ENCODE measurements around the gene RNF19B.
"Not testable (repeated sequence)": the region's sequence is repeated elsewhere in the genome, so short reads cannot be mapped to it uniquely, and the experiment has no call there.

RNF19B gene

GRCh38 chr1:32931760-32932159, 32.8 kb downstream of the RNF19B start:
- no peak for DNase-seq (ENCODE audit: low read depth in 2 of 2)

- no peak for DNase-seq (ENCODE audit: low read depth in 2 of 2)
Observed at GRCh38 chr1:32929366-32929765, 35.2 kb downstream of the RNF19B start.

- DNase-seq (ENCODE audit: low read depth in 2 of 2): no peak
Observed at GRCh38 chr1:32928715-32929114, 35.9 kb downstream of the RNF19B start.

GRCh38 chr1:32928285-32928684, 36.3 kb downstream of the RNF19B start:
- DNase-seq (ENCODE audit: low read depth in 2 of 2): no peak

- DNase-seq (ENCODE audit: low read depth in 2 of 2): no peak
Observed at GRCh38 chr1:32927441-32927840, 37.2 kb downstream of the RNF19B start.

GRCh38 chr1:32926562-32926961, 38.0 kb downstream of the RNF19B start:
- no peak for DNase-seq (ENCODE audit: low read depth in 2 of 2)

- no peak for DNase-seq (ENCODE audit: low read depth in 2 of 2)
Observed at GRCh38 chr1:32925403-32926162, 39.0 kb downstream of the RNF19B start.

- DNase-seq (ENCODE audit: low read depth in 2 of 2): no peak
Observed at GRCh38 chr1:32924881-32925344, 39.7 kb downstream of the RNF19B start.

- no peak for DNase-seq (ENCODE audit: low read depth in 2 of 2)
Observed at GRCh38 chr1:32920833-32921232, 43.8 kb downstream of the RNF19B start.

- DNase-seq (ENCODE audit: low read depth in 2 of 2): no peak
Observed at GRCh38 chr1:32919811-32920733, 44.5 kb downstream of the RNF19B start.

GRCh38 chr1:32918179-32918578, 46.4 kb downstream of the RNF19B start:
- DNase-seq (ENCODE audit: low read depth in 2 of 2): no peak

- DNase-seq (ENCODE audit: low read depth in 2 of 2): no peak
Observed at GRCh38 chr1:32917521-32917920, 47.1 kb downstream of the RNF19B start.

GRCh38 chr1:32915766-32916706, 48.6 kb downstream of the RNF19B start:
- no peak for DNase-seq (ENCODE audit: low read depth in 2 of 2)

GRCh38 chr1:32910319-32910718, 54.3 kb downstream of the RNF19B start:
- DNase-seq (ENCODE audit: low read depth in 2 of 2): no peak

GRCh38 chr1:32907435-32907834, 57.2 kb downstream of the RNF19B start:
- DNase-seq (ENCODE audit: low read depth in 2 of 2): no peak

GRCh38 chr1:32906654-32907053, 58.0 kb downstream of the RNF19B start:
- no peak for DNase-seq (ENCODE audit: low read depth in 2 of 2)

- not testable (repeated sequence) for DNase-seq (ENCODE audit: low read depth in 2 of 2)
Observed at GRCh38 chr1:32905588-32905987, 59.0 kb downstream of the RNF19B start.

- DNase-seq (ENCODE audit: low read depth in 2 of 2): no peak
Observed at GRCh38 chr1:32904797-32905196, 59.8 kb downstream of the RNF19B start.

- no peak for DNase-seq (ENCODE audit: low read depth in 2 of 2)
Observed at GRCh38 chr1:32903991-32904785, 60.4 kb downstream of the RNF19B start.

- DNase-seq (ENCODE audit: low read depth in 2 of 2): no peak
Observed at GRCh38 chr1:32902535-32902920, 62.1 kb downstream of the RNF19B start.
